ENCODE results near the gene SNX17.
"Not testable (repeated sequence)": the region's sequence is repeated elsewhere in the genome, so short reads cannot be mapped to it uniquely, and the experiment has no call there.

The SNX17 gene, protein sequence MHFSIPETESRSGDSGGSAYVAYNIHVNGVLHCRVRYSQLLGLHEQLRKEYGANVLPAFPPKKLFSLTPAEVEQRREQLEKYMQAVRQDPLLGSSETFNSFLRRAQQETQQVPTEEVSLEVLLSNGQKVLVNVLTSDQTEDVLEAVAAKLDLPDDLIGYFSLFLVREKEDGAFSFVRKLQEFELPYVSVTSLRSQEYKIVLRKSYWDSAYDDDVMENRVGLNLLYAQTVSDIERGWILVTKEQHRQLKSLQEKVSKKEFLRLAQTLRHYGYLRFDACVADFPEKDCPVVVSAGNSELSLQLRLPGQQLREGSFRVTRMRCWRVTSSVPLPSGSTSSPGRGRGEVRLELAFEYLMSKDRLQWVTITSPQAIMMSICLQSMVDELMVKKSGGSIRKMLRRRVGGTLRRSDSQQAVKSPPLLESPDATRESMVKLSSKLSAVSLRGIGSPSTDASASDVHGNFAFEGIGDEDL

DNA sequence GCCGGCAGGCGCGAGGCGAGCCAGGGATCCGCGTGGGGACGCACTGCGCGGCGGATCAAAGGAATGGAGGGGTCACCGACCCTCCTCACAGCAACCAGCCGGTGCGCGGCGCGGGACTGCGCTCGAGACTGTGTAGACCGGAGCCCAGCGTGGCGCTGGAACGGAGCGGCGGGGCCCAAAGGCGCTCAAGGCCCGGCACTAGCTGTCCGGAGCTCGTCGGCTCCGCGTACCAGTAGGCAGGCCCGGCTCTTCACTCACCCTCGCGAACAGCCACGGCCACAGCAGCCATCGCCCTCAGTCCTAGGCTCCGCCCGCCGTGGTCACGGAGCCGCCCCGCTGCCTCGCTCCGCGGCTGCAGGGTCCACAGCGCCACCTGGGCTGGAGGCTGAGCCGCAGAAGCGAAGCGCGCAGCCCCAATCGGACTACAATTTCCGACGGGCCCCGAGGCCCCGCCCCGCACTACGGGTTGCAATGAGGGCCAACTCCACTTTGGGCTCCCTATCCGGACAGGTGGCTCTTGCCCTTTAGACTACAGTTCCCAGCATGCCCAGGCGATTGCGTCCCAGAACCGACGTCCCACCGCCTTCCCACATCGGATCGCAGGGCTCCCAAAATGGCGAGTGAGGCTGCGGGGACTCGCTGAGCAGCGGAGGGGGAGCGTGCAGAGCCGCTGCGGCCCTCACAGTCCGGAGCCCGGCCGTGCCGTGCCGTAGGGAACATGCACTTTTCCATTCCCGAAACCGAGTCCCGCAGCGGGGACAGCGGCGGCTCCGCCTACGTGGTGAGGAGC is at the start of gene SNX17, which contains the start of gene EIF2B4:
TSS of gene SNX17 (plus strand) at position 591 of the 790 bp plus-strand sequence. CDS start at position 719, 128 bp downstream.
TSS of gene EIF2B4 (minus strand) at position 313 of the 790 bp plus-strand sequence. CDS start at position 289, 24 bp downstream.
- DNase-seq, result peak; percentile 97

DNA sequence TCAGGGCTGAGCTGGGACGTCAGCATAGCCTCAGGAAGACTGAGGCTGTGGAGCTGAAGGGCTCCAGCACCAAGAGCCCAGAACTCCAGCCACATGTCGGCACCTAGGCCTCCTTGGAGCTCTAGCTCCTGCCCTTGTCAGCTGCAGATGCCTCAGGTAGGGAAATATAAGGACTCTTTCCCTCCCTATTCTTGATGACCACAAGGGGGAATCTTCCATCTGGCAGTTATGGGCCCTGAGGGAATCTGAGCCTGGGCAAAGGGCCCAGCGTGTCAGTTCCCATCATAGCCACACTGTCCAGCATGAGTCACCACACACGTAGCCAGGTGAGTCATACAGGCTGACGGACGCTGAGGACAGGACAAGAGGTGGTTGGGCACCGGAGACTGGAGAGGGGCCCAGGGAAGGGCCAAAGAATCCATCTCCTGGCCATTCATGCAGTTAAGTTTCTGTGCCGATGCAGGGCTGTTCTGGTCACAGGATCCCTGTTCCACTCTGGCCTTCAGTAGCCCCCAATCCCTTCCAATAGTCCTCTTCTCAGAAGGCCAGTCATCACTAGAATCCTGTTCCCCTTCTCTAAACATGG is 49.4 kb upstream of the SNX17 start:
- no peak for DNase-seq

DNA sequence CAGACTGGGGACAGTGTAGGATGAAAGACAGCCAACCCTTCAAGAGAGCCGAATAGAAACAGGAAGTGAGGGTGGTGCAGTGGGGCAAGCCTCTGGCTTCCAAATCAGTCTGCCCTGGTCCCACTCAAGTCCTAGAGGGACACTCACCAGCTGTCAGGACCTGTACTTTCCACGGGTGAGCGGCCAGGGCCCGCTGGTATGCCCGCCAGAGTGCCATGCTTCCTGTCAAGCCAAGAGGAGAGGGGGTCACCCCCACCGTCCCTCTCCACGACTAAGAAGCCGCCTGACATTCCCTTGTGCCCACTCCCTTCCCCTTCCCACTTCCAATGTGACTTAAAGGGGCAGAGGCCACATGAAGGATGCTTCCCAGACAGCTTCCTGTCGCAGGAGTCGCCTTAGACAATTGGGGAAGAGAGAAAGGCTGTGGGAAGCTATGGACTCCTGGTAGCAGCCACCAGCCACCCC is 48.1 kb upstream of the SNX17 start:
- DNase-seq, result no peak

DNA sequence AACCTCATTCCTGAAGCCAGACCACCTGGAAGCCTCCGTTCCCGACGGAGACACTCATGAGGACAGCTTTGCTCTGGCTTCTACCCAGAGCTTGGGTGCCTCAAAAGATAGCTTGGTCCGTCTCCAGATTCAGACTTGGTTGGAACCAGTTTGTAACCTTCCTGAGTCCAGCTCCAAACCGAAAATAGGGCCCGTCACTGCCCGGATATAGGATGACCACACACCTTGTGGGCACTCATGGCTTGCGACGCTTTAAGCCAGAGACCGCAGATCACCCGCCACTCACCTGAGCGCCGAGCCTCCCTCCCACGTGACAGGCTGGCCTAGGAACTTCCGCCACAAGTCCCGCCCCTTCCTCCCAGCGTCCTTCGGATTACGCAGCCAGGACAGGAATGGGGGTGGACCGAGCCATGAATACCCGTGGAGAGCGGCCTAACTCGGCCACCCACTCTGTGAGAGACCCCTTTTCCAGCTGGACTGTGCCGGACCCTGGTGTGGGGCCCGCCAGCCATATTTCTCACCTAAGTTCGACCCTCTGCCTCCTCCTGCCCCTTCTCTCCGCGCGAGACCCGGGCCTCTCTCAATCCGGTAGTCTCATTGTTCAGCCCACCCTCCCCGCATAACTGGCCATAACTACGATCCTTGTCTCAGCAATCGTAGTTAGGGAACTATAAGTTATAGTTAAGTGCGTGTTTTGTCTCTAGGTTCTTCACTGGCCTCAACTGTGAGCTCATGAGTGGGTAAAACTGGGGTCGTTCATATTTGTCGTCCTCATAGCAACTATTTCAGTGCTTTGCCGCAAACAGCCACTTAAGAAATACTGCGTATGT is 47.4 kb upstream of the SNX17 start, which contains the start of gene MPV17:
TSS of gene MPV17 (minus strand) at position 332 of the 830 bp plus-strand sequence. CDS start 580 bp downstream, outside the sequence.
- peak; percentile 70 for DNase-seq

DNA sequence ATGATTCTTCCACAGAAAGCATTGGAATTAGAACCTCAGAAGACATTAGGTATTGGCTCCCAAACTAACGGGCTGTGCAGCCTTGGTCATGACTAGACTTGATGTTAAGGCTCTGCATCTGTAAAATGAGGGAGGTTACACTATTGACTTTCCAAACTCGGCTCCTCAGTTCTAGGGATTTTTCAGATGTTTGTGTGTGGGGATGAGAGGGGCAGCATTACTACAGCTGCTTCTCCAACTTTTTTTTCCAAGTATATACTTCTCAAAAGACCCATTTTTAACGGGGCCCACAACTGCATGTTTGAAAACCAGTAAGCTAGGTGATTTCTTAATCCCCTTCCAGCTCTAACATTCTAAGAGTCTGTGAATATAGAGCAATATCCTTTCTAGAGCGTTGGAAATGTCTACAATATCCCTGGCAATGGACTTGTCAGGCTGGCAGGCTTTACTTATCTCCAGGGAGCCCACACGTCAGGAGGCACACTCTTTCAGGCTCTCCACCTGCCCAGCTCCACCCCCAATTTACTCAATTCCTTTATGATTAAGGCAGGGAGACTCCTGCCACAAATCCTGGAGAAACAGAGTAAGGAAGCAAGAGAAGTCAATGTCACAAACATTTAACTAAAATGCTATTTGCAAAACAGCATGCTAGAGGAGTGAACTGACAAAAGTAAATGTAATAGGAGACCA is 46.7 kb upstream of the SNX17 start:
- no peak for DNase-seq

DNA sequence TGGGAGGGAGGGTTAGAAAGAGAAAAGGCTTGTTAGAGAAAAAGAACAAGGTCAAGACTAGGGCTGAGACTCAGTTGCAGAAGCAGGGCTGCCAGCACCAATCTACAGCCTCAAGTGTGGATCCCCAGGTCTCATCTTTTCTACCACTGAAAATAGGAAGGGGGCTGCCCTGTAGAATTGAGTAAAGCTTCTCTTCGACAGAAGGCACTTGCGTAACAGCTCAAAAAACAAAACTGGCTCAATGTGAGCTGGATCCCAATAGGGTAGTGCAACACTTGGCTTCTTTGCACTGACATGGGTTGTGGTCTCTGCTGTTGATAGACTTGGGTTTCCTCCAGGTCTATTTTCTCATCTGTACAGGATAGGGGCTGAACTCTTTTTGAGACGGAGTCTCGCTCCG is 45.7 kb upstream of the SNX17 start:
- DNase-seq, result no peak

DNA sequence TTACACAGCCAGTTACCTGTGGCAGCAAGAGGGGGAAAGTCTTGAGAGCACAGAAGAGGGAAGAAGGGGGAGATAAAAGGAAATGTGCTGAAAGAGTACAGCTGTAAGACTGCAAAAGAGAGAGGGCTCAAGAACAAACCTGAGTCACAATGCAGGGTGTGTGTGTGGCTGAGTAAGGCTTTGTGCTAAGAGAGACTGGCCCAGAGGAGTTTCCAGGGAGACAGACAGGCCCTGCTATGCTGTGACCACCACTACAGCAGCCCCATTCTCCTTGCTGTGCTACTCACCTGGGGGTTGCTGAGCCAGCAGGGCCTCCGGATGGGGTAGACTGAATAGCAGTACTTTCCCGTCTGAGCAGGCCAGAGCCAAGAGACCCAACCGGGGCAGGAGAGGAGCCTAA is 35.1 kb upstream of the SNX17 start:
- no peak for DNase-seq

DNA sequence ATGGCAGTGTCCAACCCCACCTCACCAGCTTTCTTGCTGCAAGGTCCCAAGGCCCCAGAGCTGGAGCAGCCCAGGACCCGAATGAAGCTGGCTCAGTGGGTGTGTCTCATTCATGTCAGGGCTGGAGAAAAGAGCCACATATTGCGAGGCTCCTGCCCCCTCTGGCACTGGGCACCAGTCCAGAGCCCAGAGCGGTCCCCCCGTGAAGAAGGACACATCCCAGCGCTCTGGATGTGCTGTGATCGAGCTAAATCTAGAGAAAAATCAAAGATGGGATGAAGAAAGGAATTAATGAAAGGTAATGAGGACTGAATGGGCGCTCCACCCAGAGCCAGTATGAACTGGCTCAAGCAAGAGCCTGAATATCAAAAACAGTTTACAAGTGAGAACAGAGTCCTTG is 34.2 kb upstream of the SNX17 start:
- DNase-seq, result no peak

DNA sequence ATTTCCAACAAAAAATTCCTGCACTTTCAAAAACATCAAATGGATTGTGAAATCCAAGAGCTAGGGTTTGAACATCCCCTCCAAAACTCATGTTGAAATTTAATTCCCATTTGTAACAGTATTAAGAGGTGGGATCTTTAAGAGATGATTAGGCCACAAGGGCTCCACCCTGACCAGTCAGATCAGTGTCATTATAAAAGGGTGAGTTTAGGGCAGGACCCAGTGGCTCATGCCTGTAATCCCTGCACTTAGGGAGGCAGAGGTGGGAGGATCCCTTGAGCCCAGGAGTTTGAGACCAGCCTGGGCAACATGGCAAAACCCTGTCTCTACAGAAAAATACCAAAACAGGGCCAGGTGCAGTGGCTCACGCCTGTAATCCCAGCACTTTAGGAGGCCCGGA is 22.8 kb upstream of the SNX17 start:
- no peak for DNase-seq

DNA sequence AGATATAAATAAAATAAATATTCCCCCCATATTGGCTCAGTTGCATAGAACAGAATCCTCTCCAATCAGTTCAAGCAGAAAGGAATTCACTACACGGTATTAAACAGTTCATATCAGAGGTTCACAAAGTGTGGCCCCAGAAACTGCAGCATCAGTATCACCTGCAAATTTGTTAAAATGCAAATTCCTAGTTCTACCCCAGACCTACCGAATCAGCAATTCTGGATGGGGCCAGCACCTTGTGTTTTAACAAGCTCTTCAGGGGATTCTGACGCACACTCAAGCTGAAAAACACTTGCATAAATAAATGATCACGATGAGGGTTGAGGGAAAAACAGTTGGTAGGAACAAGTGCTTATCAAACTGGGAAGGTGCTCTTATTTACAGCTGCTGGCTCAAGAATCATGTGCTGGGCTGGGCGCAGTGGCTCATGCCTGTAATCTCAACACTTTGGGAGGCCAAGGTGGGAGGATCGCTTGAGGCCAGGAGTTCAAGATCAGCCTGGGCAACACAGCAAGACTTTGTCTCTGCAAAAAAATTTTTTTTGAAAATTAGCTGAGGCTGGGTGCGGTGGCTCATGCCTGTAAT is 20.2 kb upstream of the SNX17 start:
- DNase-seq, result no peak

DNA sequence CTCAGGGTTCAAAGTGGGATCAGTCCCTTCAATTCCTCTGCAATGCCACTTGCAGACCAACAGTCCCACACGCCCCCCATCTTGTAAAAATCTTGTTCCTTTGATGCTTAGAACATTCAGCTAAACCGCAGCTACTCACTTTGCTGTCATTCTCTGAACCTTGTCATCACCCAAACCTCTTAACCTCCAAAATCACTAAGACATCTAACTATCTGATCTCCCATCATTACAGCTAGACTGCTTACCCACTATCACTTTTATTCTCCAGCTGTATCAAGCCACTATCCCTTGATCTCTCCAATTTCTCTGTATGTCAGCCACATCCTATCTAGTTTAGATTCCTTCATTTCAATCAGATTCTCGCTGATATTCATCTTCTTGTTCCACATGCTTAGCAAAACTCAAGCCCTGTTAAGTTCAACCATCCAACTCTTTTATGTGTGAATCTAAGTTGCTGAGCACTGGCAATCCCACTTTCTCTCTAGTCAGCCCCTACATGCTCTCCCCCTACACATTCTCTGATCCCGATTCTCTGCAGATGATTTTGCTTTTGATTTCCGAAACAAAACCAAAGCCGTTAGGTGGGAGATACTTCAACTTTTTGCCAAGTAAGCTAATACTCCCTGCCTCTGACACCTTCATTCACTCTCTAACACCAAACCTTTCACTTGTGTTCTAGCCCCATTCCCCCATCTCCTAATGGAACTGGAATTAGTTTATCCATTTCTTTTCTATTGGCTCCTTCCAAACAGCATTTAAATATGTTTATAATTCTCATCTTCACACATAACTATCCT is 18.4 kb upstream of the SNX17 start:
- no peak for DNase-seq

DNA sequence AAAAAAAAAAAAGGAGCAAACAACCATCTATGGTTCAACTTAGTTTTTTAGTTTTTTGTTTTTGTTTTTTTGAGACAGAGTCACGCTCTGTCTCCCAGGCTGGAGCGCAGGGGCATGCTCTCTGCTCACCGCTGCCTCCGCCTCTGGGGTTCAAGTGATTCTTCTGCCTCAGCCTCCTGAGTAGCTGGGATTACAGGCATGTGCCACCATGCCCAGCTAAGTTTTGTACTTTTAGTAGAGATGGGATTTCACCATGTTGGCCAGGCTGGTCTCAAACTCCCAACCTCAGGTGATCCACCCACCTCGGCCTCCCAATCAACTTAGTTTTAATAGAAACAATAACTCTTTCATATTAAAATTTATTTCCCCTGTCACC is 17.0 kb upstream of the SNX17 start:
- not testable (repeated sequence) for DNase-seq

DNA sequence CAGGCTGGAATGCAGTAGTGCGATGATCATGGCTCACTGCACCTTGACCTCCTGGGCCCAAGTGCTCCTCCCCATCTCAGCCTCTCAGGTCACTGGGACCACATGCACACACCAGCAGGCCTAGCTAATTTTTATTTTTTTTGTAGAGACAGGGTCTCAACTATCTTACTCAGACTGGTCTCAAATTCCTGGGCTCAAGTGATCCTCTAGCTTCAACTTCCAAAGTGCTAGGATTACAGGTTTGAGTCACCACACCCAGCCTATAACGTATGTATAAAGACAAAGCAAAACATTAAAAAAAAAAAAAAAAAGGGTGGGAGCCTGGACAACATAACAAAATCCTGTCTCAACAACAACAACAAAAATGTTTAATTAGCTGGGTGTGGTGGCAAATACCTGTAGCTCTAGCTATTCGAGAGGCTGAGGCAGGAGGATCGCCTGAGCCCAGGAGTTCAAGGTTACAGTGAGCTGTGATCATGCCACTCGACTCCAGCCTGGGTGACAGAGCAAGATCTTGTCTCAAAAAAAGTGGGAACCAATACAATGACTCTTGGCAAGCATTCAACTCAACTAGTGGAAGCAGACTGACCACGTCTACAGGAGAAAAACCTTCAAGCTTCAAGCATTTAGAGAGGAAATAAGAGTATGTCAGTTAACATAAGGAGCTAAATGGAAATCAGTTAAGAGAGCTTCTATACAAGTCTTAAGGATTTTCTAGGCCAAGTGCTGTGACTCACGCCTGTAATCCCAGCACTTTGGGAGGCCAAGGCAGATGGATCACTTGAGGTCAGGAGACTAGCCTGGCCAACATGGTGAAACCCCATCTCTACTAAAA is 16.4 kb upstream of the SNX17 start:
- DNase-seq, result no peak

DNA sequence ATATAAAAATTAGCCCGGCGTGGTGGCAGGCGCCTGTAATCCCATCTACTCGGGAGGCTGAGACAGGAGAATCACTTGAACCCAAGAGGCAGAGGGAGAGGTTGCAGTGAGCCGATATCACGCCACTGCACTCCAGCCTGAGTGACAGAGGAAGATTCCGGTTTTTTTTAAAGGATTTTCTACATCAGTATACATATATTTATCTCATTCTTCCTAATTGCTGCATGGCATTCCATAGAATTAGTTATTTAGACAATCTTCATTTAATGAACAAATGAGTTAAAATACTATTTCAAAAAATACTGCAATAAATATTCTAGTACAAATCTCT is 15.9 kb upstream of the SNX17 start:
- DNase-seq, result no peak

DNA sequence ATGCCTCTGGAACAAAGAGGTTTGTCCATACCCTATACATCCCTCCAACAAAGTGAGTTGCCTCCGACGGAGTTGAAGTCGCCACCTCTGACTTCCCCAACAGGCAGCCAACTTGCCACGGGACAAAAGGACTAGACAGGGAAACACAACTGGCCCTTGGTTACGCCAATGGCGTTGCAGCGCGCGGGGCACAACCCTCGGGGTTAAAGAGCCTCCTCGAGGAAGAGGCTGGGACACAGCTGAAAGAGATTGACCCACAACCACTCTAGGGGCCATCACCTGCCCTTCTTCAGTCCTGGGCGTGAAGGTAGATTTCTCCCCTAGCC is 14.4 kb upstream of the SNX17 start:
- peak; percentile 15 for DNase-seq

DNA sequence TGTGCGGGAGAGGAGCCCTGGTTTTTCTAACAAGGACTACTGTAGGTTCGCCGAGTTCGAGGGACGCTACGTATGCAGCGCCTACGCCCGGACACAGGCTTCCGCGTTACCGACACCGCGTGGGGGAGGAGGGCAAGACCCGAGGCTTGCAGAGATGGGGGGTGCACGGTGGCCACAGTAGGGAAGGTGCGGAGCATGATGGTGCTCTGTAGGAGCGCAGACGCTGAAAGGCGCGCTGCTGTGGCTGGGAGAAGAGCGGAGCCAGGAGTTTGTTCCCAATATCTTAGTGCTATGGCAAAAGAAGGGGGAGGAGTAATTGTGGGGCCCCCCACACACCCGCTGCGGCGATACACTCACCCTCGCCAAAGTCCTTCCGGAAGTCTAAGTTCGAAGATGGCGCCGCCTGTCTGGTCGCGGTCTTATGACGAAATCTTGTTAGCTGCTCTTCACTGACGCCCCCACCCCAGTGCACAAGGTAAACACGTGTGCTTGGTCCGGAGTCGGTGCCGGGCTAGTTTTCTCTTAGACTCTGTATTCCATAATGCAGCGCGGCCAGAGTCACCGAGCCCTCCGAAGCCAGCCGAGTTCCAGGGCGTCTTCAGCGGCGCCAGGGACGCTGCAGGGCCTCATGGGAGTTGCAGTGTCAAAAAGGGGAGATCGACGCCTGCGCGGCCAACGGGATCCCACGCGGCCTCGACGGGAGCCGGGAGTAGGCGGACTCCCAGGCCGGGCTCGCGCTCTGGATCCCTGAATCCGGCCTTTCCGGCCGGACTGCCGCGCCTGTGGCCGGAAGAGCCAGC is 13.8 kb upstream of the SNX17 start, which contains the start of gene GTF3C2:
TSS of gene GTF3C2 (minus strand) at position 383 of the 800 bp plus-strand sequence. CDS start 13,210 bp downstream, outside the sequence.
- DNase-seq, result peak; percentile 89

DNA sequence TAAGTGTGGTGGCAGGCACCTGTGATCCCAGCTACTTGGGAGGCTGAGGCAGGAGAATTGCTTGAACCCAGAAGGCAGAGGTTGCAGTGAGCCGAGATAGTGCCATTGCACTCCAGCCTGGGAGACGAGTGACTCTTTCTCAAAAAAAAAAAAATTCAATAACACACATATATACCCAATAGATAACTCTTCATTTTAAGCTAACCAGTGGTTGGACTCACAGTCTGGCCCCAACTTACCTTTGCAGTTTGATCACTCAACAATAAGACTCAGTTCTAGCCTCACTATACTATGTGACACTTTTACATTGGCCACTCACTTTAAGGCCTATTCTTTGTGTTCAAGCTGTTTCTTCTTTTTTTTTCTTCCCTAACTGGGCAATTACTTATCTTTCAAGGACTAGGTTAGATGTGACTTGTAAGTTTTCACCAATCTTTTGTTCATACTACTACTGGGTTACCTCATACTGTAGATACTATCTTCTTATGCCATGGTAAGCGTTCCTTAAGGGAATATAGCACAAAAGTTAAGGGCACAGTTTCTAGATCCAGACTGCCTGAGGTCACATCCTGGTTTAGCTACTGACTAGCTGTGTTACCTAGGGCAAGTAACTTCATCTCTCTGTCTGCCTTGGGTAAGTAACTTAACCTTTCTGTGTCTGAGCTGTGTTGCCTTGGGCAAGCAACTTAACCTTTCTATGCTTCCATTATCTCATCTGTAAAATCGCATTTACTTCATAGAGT is 7.6 kb upstream of the SNX17 start:
- DNase-seq, result no peak

DNA sequence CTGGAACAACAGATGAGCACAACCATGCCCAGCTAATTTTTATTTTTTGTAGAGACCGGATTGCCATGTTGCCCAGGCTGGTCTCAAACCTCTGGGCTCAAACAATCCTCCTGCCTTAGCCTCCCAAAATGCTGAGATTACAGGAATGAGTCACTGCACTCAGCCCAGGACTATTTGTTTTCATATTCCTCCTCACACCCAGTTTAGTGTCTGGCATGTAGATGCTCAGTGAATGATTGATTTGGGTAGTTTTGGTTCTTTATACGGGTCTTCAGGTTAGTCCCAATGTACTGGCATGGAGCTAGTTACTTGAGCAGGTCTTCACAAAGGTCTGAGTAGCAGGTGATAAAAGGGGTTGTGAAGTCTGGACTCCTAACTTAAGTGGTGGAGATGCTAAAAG is 6.5 kb upstream of the SNX17 start:
- DNase-seq, result no peak

Measured in NCI-H1105 (cell line).